HG03460 (cell line): Measurements from ENCODE around the gene GRIPAP1.
"Not testable (repeated sequence)": the region's sequence is repeated elsewhere in the genome, so short reads cannot be mapped to it uniquely, and the experiment has no call there.

Experiments used
- ATAC-seq: cut with Tn5 transposase; IDR thresholded peaks from one replicate; pipeline ENCODE4 v1.9.1; 2021; ENCODE audit not compliant: unreplicated experiment

The GRIPAP1 gene

DNA sequence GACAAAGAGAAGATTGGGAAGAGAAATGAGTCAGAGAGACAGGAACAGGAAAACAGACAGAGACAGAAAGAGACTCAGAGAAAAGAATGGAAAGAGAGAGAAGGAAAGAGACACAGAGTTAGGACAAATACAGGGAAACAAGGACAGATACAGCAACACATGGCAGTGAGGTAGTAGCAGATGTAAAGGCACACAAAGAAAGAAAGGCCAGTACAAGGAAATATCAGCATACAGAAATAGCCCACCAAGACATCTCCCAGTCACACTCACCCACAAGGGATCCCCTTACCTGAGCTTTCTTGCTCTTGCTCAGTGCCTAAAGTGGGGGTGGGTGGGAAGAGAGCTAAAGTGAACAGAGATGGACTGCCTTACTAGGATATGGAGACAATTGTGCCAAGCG, 4.2 kb downstream of the GRIPAP1 start:
- ATAC-seq, result no peak

DNA sequence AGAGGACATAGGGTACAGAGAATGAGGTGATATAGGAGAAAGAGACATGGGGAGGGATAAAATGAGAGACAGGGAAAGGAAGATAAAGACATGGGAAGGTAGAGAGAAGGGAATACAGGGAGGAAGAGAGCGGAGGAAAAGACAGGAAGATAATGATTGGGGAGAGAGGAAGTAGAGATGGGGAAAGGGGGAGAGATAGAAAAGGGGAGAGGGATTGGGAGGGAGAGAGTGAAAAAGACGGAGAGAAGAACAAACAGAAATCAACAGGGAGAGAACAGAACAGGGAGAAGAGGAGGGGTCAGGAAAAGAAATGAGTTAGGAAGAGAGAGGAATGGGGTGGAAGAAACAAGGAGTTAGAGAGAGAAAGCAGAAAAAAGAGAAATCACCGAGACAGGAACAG, 4.6 kb downstream of the GRIPAP1 start:
- ATAC-seq, result no peak

DNA sequence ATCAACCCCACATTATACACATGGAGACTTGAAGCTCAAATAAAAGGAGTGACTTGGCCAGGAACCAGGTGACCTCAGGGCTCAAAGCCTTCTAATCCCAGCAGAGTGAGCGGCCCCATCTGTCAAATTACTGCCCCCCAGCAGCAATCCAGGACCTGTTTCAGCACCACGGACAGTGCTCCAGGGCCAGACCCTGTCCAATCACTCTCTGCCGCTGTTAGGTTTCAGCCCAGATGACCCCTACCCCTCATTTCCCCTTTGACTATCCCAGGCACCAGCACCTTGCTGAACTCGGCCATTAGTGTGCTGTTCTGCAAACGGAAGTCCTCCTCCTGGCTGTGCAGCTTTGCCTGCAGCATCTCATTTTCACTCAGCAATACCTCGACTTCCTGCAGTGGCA, 5.1 kb downstream of the GRIPAP1 start:
- ATAC-seq, result no peak

DNA sequence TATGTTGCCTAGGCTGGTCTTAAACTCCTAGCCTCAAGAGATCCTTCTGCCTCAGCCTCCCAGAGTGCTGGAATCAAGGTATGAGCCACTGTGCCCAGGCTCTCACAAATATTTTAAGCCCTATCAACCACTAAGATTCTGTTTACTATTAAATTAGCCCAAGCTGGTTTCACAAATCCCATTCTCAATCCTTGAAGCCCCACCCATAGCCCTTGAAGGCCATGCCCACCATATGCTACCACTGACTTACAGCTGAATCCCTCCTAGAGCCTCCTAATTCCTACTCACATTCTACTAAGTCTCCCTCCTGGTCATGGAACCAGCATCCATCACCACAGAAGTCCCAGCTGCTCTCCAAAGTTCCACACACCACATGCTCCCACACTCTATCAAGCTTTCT, 9.7 kb downstream of the GRIPAP1 start:
- ATAC-seq, result no peak

DNA sequence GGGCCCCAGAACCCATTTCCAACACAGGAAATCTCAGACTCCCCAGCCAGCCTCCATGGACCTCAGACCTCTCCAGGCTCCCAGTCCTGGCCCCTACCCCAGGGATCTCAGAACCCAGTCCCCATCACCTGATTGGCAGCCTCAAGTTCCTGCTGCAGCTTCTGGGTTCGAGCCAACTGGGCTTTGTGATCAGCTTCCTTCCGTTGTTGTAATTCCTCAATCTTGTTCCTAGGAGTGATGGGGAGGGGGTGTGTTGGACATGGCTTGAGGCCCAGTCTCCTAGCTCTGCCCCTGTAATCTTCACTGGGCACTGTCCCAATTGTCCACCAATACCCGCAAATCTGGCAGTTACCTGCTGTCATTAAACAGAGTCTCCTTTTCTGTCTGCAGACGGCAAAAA, 12.6 kb downstream of the GRIPAP1 start:
- no peak for ATAC-seq

DNA sequence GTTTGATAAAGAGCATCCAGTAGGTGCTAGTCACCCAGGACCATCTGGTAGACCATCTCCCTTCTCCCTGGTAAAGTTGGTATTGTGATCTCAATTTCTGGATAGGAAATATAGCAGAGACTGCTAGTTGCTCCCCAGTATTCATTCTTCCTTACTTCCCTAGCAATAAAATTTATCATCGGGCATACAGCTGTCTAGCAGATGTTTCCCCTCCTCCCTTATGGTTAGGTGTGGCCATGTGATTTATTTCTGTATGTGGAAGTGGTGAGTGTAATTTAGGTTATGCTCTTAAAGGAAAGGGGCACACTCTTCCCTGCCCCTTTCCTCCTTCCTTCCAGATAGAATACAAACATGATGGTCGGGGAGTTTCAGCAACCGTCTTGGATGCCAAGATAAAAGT, 18.2 kb downstream of the GRIPAP1 start:
- no peak for ATAC-seq

DNA sequence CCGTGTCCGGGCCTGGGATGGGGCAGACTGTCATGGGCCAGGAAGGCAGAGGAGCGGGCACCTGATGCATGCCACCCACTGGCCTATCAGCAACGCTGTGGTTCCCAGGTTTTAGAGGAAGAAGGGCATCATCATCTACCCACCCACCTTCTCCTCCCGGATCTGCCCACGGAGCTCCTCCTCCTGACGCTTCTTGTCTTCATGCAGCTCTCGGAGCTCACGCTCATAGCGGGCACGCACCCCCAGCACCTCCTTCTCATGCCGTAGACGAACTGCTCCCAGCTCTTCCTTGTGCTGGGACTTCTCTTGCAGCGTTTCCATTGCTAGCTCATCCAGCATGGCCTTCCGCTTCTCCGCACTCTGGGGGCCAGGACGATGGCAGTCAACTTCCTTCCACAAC, 19.0 kb downstream of the GRIPAP1 start:
- ATAC-seq, result no peak

DNA sequence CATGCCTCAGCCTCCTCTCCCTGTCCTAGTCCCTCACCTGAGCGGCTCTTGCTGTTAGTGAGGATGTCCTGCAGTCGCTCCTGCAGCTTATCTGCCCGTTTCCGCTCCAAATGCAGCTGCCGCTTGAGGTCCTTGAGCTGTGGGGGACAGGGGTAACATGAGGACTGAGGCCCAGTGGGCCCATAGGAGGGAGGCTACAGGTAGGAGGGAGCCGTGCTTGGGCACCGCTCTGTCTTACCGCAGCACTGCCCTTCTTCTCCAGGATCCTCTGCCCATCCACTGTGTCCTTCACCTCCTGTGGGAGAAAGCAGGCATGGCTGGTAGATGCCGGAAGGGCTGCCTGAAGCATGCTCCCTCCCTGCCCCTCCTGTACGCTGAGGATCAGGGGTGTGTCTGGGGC, 20.9 kb downstream of the GRIPAP1 start:
- no peak for ATAC-seq

DNA sequence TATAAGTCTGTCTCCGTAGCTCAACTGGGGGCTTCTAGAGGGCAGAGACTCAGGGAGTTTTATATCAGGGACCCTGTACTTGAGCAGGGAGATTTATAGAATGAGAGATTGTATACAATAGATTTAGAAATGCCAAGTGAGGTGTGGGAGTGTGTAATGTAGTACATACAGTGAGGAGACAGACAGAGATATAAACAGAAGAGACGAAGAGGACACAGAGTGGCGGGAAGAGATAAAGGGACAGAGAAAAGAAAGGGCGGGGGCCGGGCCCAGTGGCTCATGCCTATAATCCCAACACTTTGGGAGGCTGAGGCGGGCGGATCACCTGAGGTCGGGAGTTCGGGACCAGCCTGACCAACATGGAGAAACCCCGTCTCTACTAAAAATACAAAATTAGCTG, 21.7 kb downstream of the GRIPAP1 start:
- ATAC-seq, result not testable (repeated sequence)

DNA sequence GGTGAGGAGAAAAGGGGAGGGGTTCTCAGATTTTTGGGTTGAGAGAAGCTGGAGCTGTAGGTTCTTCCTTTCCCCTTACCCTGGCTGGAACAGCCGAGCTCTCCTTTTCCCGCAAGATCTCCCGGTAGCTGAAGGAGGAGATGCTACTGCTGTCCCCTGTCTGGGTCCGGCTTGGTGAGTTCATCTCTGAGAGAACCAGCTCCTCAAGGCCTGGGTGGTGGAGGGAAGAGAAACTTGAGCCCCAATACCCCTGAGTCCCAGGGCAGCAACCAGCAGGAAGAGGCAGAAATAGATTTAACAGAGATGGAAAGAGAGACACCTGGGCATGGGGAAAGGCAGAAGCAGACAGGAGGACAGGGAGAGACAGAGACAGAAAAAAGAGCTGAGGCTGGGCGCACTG, 23.8 kb downstream of the GRIPAP1 start:
- ATAC-seq, result no peak

DNA sequence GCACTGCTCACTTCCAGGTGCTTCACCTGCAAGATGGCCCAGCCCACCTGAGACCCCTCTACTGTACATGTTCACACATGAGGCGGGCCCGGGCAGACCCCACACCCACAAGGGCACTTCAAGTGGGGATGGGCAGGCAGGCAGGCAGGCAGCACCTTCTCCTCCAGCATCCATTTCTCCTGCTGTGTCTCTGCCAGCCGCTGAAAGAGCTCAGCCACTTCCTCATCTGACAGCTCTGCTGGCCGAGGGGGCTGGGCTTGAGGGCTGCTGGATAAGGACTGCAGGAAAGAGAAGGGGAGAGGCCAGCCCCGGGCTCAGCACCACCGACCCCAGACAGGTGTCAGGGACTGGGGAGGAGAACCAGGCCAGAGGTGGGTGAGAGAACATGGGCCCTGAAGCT, 26.0 kb downstream of the GRIPAP1 start:
- ATAC-seq, result no peak

DNA sequence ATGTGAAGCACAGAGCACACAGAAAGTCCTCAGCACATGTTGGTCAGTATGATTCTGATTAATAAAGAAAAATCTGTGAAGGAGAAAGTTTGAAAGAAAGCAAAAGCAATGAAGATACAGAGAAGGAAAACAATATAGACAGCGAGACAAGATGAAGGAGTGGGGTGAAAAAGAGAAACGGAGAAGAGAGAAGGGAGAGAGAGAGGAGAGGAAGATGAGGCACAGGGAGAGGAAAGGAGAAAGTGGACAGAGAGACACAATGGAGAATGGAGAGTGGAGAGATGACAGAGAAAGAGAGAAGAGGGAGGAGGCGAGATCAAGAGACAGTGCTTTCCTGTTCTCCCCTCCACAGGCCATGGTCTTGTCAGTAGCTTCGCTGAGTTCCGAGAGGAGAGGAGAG, 26.5 kb downstream of the GRIPAP1 start:
- no peak for ATAC-seq

DNA sequence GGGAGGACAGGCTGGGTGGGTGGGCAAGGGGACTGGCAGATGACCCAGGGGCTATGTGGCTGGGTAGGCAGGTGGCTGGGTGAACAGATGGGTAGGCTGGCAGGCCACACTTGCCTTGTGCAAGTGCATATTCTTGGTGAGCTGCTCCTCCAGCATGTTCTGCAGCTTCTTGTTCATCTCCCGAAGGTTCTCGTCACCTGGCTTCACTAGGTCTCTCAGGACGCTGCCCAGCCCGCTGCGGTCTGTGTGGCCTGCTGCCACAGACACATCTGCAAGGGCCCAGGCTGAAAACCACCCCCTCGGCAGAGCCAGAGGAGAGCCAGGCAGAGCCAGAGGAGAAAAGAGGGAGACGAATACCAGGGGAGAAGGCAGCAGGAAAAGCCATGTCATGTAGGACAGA, 27.0 kb downstream of the GRIPAP1 start:
- ATAC-seq, result no peak

DNA sequence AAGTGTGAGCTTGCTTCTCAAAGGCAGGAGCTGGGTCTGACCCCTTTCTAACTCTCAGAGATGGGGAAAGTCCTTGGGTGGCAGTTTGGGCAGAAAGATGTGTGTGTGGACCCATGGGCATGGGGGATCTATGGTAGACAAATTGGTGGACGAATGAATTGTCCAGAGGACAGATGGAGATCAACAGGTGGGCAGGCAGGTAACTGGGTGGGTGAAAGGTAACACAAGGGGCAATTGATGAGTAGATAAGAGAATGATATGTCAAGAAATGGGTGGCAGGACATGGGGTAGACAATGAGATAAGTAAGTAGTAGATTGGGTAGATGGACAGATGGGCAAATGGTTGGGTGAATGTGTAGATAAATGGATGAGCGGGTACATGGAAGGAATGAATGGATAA, 27.5 kb downstream of the GRIPAP1 start:
- ATAC-seq, result no peak

DNA sequence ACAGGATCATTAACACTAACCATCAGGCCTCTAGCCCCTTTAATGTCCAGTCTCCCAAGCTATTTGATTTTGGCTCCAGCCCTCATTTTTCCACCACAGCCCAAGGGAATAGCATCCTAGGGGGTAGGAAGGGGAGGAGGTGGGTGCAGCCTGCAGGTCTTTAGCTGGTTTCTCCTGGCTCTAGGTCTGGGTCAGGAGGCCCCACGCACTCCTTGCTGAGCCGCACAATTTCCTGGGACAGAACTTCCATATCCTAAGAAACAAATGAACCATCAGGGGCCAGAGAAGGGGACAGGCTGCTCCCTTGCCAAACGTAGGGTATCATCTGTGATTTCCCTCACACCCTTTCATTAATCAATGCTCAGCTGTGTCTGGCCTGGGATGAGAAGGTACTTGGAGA, 28.0 kb downstream of the GRIPAP1 start:
- no peak for ATAC-seq

DNA sequence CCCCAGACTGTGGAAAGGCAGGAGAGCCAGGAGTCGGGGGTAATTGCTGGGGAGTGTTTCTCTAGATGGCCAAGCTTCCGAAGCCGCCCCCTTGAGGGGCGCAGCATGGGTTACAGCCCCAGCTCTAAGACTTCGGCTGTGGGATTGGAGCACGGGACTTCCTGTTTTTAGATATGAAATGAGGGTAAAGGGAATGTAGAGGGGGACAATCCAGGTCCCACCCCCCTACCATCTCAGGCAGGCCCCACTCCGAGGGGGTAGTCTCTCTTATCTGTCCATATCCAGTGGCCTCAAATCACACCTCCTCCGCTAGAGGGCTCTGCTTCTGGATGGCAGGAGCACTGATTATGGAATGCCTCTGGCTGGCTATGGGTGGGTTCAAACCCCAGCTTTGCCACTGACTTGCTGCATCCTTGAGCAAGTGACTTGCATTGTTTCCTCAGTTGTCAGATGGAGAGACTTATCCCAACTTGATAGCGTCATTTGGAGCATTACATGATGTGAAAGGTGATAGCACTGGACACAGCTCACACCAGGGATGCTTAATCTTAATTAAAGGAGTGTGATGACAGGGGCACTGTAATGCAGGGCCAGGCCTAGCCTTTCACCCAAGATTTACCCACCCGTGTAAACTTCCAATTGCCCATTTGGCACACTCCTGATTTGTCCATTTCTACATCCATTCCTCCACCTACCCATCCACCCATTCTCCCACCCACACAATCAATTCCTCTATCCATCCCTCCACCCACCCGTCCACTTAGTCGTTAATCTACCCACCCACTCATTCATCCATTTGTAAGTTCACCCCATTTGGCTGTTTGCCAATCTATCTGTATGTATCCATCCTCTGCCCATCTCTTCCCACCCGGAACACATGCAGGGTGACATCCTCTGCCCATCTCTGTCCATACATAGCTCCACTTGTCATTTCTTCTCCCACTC, 29.6 kb downstream of the GRIPAP1 start:
- ATAC-seq, result no peak

DNA sequence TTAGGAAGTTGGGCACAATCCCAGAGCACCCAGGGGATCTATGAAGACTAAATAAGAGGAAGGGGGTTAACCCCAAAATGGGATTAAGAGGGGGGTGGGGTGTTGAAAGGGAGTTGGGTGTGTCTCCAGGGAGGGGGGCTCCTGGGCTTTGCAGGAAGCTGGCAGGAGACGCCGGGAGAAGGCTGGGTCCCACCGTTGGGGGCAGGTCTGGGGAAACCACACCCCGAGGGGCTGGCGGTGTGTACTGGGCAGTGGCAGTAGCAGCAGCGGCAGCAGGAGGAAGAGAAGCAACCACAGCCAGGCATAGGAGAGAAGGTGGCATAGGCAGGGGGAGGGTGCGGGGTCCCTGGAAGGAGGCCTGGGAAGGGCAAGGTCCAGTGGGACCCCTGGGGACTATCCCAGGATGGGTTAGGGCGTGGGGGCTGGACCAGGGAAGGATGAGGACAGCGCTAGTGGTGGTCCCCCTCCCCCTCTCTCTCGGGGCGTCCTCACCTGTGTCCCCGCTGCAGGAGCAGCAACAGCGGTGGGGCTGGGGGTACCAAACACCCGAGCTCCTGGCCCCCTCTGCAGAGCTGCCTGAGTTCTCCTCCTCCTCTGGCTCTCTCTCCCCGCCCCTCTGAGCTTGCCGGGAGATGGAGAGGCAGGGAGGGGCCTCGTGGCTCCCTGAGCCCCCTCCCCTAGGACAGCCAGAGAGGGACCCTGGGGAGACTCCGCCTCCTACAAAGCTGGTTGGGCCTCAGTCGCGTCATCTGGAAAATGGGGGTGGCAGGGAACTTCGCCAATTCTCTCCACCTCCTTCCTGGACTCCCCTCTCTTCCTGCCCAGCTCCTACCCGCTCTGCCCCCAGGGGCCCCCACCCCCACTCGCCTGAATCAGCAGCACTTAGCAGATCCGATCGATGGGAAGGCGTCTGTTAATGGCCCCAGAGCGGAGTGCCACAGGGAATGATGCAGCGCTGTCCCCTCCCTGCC, 30.5 kb downstream of the GRIPAP1 start, which contains the start of gene KCND1:
KCND1 (minus strand) TSS at position 596 of the 971 bp plus-strand sequence. CDS start 1,573 bp downstream, outside the sequence.
- no peak for ATAC-seq

DNA sequence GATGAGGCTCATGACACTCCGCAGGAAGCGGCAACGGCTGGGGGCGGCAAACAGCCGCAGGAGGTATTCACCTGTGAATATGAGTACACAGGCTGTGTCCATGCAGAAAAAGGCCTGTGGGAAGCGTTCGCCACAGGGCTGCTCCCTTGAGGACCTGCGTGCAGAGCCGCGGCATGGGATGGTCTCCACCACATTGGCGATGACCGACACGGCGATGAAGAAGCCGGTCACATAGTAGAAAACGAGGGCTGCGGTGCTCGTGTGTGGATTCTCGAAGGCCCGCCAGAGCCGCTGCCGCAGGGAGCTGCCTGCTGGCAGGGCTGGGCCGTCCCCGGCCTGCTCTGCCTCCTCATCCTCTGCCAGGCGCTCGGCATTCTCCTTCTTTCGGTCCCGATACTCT, 32.6 kb downstream of the GRIPAP1 start:
- ATAC-seq, result no peak

DNA sequence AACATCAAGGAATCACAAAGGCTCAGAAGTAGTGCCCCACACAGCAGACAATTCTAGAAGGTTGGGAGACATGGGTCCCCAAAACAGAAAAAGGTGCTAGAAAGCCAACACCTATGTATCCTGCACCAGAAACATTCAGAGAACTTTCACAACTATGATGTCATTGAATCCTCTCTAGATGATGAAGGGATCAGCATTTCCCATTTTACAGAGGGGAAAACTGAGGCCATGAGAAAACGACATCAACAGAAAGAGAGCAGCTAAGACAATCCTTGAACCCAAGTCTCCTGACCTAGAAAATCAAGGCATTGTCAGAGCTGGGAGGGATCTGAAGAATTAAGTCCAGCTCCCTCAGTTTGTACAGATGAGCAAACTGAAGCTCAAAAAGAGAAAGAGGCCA, 33.7 kb downstream of the GRIPAP1 start:
- no peak for ATAC-seq

DNA sequence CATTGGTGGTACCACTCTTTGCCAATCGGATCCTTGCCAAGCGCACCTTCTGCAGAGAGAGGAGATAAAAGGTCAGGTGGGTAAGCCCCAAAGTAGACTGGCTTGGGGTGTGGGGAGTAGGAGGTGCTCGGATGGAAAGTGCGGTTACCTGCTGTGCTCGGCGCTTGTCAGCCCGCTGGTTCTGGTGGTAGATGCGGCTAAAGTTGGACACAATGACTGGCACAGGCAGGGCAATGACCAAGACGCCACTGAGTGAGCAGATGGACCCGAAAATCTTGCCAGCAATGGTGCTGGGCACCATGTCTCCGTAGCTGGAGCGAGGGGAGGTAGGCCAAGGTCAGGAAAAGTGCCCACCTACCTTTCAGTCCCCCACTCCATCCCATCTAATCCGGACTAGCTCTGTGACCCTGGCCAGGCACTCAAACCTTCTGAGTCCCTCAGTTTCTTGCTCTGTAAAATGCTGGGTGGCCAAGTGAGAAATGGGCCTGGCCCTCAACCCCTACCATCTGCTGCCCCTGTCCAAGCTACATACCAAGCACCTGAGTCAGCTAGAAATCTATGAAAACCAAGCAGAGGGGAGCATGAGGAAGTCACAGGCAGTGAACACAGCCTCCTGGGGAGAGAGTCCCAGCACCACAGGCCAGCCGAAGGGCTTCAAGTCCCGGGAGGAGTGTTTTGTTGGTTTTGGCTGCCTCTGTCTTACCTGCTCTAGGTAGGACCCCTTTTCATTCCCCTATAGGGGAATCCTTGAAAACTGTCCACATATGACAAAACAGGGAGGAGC, 35.1 kb downstream of the GRIPAP1 start:
- ATAC-seq, result no peak

DNA sequence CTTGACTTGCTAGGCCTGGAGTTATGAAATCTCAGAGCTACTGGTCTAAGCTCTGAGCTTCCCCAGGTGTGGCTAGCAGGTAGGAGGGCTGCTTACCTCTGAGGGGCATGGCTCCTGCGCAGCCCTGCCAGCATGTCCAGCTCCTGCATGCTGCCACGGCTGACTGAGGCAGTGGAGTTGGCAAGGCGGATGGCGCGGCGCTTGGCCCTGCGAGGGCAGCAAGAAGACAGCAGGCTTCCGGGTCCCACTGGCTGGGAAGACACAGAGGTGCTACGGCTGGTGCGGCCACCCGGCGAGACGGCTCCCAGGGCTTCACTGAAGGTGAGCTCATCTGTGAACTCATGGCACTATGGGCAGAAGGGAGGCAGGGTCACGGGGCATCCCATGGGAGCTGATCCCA, 36.1 kb downstream of the GRIPAP1 start:
- ATAC-seq, result no peak
